IMR-90 (cell line): ENCODE data around the gene NDUFC2. TPM values are rescaled to one million over a fixed set of nuclear protein-coding genes. Genes with fewer than 3 reads are reported as not detected.
A peak's percentile ranks its signal among the peaks of the same experiment; 100 is the strongest.

Experiments
- ATAC-seq: fragments of 200-7000 bp; cut with Tn5 transposase; 2 replicates; pipeline ENCODE4 v1.9.1; 2020; ENCODE audit warnings: low read depth, mild to moderate bottlenecking, moderate library complexity
- BruUV-seq: library from RNA; stranded (reverse); fragments of 400-500 nt; replicated peaks from 2 replicates; lab custom pipeline; 2021; lab: Mats Ljungman, UMichigan
- CTCF ChIA-PET: fragments of 300-600 bp; formaldehyde crosslinking; extraction: SDS; loops from one replicate; lab custom pipeline; 2021; ENCODE audit warnings: antibody characterized with exemption; lab: Yijun Ruan, JAX
- POLR2A ChIA-PET: fragments of 300-600 bp; sonication (Branson Sonifier 250); formaldehyde crosslinking; loops from one replicate; lab custom pipeline; 2022; ENCODE audit warnings: antibody characterized with exemption; ENCODE audit not compliant: unreplicated experiment; lab: Charles Lee
- DNase-seq: peaks from one replicate; pipeline ENCODE4 v3.0.0; 2013
- H2AFZ ChIP-seq: replicated peaks from 2 replicates; pipeline ENCODE3; 2013; ENCODE audit warnings: low read length, mild to moderate bottlenecking; ENCODE audit not compliant: poor library complexity
- H2AK5ac ChIP-seq: 2 replicates; pipeline ENCODE4 v1.6.1; 2013; ENCODE audit warnings: low read depth, low read length, inconsistent platforms
- H2AK9ac ChIP-seq: replicated peaks from 2 replicates; pipeline ENCODE3; 2013; ENCODE audit warnings: mild to moderate bottlenecking, low read depth, low read length, moderate library complexity; ENCODE audit not compliant: poor library complexity
- H2BK120ac ChIP-seq: 2 replicates; pipeline ENCODE4 v1.6.1; 2013; ENCODE audit warnings: low read depth, low read length, inconsistent platforms
- H2BK15ac ChIP-seq: 3 replicates; pipeline ENCODE4 v1.6.1; 2013; ENCODE audit warnings: low read depth, low read length, inconsistent platforms
- H2BK20ac ChIP-seq: 2 replicates; pipeline ENCODE4 v1.6.1; 2013; ENCODE audit warnings: low read depth, mild to moderate bottlenecking, inconsistent platforms, low read length, moderate library complexity
- H2BK5ac ChIP-seq: 2 replicates; pipeline ENCODE4 v1.6.1; 2013; ENCODE audit warnings: mild to moderate bottlenecking, low read depth, low read length, inconsistent platforms; ENCODE audit not compliant: poor library complexity, severe bottlenecking
- H3K14ac ChIP-seq: replicated peaks from 2 replicates; pipeline ENCODE4 v1.6.1; 2013; ENCODE audit warnings: low read depth, low read length, inconsistent platforms
- H3K18ac ChIP-seq: 2 replicates; pipeline ENCODE4 v1.6.1; 2013; ENCODE audit warnings: low read depth, low read length, control low read depth
- H3K23ac ChIP-seq: 2 replicates; pipeline ENCODE4 v1.6.1; 2013; ENCODE audit warnings: low read depth, low read length, inconsistent platforms
- H3K27ac ChIP-seq: 2 replicates; pipeline ENCODE4 v1.5.1; 2013; ENCODE audit warnings: mild to moderate bottlenecking, control low read depth, low read length; ENCODE audit not compliant: insufficient read depth
- H3K27me3 ChIP-seq: 2 replicates; pipeline ENCODE4 v1.6.1; 2013; ENCODE audit warnings: low read length; ENCODE audit not compliant: control insufficient read depth, insufficient read depth
- H3K36me3 ChIP-seq: 2 replicates; pipeline ENCODE4 v1.6.1; 2013; ENCODE audit warnings: low read length, mixed read lengths; ENCODE audit not compliant: control insufficient read depth, insufficient read depth
- H3K4ac ChIP-seq: 2 replicates; pipeline ENCODE4 v1.6.1; 2013; ENCODE audit warnings: low read depth, low read length, inconsistent platforms
- H3K4me1 ChIP-seq: 2 replicates; pipeline ENCODE4 v1.6.1; 2013; ENCODE audit warnings: low read length, mixed read lengths; ENCODE audit not compliant: control insufficient read depth, insufficient read depth
- H3K4me2 ChIP-seq: 2 replicates; pipeline ENCODE4 v1.6.1; 2013; ENCODE audit warnings: low read depth, mild to moderate bottlenecking, control low read depth, low read length, moderate library complexity
- H3K4me3 ChIP-seq: 2 replicates; pipeline ENCODE4 v1.5.1; 2013; ENCODE audit warnings: low read depth, mild to moderate bottlenecking, control low read depth, low read length, moderate library complexity; ENCODE audit not compliant: insufficient read depth
- H3K56ac ChIP-seq: 2 replicates; pipeline ENCODE4 v1.6.1; 2013; ENCODE audit warnings: low read length, inconsistent platforms; ENCODE audit not compliant: insufficient read depth; ENCODE audit errors: extremely low read depth
- H3K79me1 ChIP-seq, 2 experiments: 2 replicates each; pipeline ENCODE4 v1.6.1; 2013; ENCODE audit warnings: low read length in 2 of 2, inconsistent platforms in 1 of 2, low read depth in 1 of 2
- H3K9ac ChIP-seq: 2 replicates; pipeline ENCODE4 v1.6.1; 2013; ENCODE audit warnings: low read depth, low read length, control low read depth
- H3K9me1 ChIP-seq: 2 replicates; pipeline ENCODE4 v1.6.1; 2013; ENCODE audit warnings: low read length, inconsistent platforms; ENCODE audit not compliant: insufficient read depth
- H3K9me3 ChIP-seq: 2 replicates; pipeline ENCODE4 v1.6.1; 2013; ENCODE audit warnings: low read length; ENCODE audit not compliant: control insufficient read depth, insufficient read depth
- H4K20me1 ChIP-seq: 2 replicates; pipeline ENCODE4 v1.6.1; 2013; ENCODE audit warnings: low read length, inconsistent platforms; ENCODE audit not compliant: insufficient read depth
- H4K5ac ChIP-seq: 2 replicates; pipeline ENCODE4 v1.6.1; 2013; ENCODE audit warnings: mild to moderate bottlenecking, low read depth, low read length, control low read depth
- H4K8ac ChIP-seq, 2 experiments: 2 replicates each; pipeline ENCODE4 v1.6.1; 2013; ENCODE audit warnings: low read depth in 2 of 2, low read length in 2 of 2, control low read depth in 1 of 2, inconsistent platforms in 1 of 2
- H4K91ac ChIP-seq: 2 replicates; pipeline ENCODE4 v1.6.1; 2013; ENCODE audit warnings: low read depth, low read length, inconsistent platforms; ENCODE audit not compliant: insufficient read depth
- CHD1 ChIP-seq: IDR thresholded peaks from 2 replicates; pipeline ENCODE4 v1.6.1; 2012; ENCODE audit warnings: low read depth, low read length, improper control_type of control experiment
- FOS ChIP-seq: fragments of 150-350 bp; IDR thresholded peaks from 2 replicates; pipeline ENCODE4 v1.6.1; 2016; ENCODE audit warnings: low read depth, low read length
- MAFK ChIP-seq: IDR thresholded peaks from 2 replicates; pipeline ENCODE4 v1.6.1; 2012; ENCODE audit warnings: low read depth, low read length, improper control_type of control experiment
- MXI1 ChIP-seq: IDR thresholded peaks from 2 replicates; pipeline ENCODE4 v1.6.1; 2012; ENCODE audit warnings: low read depth, mild to moderate bottlenecking, low read length, moderate library complexity, borderline replicate concordance
- POLR2A ChIP-seq: IDR thresholded peaks from 2 replicates; pipeline ENCODE4 v1.6.1; 2012; ENCODE audit warnings: mild to moderate bottlenecking, low read depth, low read length
- RCOR1 ChIP-seq: IDR thresholded peaks from 2 replicates; pipeline ENCODE4 v1.6.1; 2012; ENCODE audit warnings: mild to moderate bottlenecking, low read length, improper control_type of control experiment; ENCODE audit not compliant: insufficient replicate concordance
- SMC3 ChIP-seq: fragments of 150-350 bp; IDR thresholded peaks from 2 replicates; pipeline ENCODE4 v1.6.1; 2016; ENCODE audit warnings: low read depth, mild to moderate bottlenecking, antibody characterized with exemption, low read length, moderate library complexity
- WGBS, 2 experiments: methylation state at CpG; one replicate each; pipeline versions ENCODE4 v1.1.5 to v1.1.7; 2013; ENCODE audit warnings: missing lambda C conversion rate in 2 of 2; ENCODE audit not compliant: insufficient read length in 1 of 2; ENCODE audit errors: extremely low coverage in 2 of 2; 5-methylcytosine and 5-hydroxymethylcytosine counted together
- dilution Hi-C: fragments of 300-500 bp; cut with HindIII; formaldehyde crosslinking; loops from one replicate; pipeline ENCODE4 v1.14.3; 2018; ENCODE audit warnings: low sequenced_read_pairs; ENCODE audit not compliant: unreplicated experiment
- in situ Hi-C: fragments of 300-500 bp; cut with MboI; formaldehyde crosslinking; loops from 3 replicates; pipeline ENCODE4 v1.14.3; 2019; ENCODE audit warnings: low sequenced_read_pairs, inconsistent platforms, mixed read lengths
- intact Hi-C: fragments of 100-400 bp; cut with micrococcal nuclease; formaldehyde crosslinking; loops from 2 replicates; pipeline ENCODE4 v1.10.0; 2022
- polyA plus RNA-seq, 3 experiments: library from polyadenylated mRNA; depleted of rRNA; stranded (reverse); fragments of >200 nt; gene quantifications; 2 replicates each; pipeline ENCODE4 v1.2.3, GENCODE V29; 2012; ENCODE audit warnings: low replicate concordance in 1 of 3
- total RNA-seq: library from RNA; depleted of rRNA; stranded (reverse); fragments of >200 nt; gene quantifications from 2 replicates; pipeline ENCODE4 v1.2.3, GENCODE V29; 2012; rRNA removed
- TF ChIP-seq, protein P1 (sequence below): conservative IDR thresholded peaks from 2 replicates; pipeline ENCODE4 v1.5.1; 2012; ENCODE audit warnings: mild to moderate bottlenecking, low read depth, low read length, improper control_type of control experiment

The NDUFC2 gene
- total and polyA plus RNA-seq, 2 of the 4 experiments (the other 2 are of a cell fraction): 146 to 340 TPM

DNA sequence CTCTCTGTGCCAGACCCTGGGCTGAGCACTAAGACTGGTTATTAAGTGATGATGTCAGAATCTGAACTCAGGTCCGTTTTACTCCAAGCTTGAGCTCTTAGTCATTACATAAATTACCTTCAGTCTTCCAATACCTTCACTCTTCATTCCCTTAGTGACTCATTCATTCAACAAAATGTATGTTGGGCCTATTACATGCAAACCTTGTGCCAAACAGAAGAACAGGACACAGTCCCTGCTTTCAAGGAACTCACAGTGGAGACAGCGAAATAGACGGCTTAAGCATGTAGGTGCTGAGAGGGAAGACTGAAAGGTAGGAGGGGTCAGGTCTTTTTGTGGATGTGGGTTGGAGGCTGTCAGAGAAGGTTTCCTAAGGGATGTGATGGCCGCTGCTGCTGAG lies 59.9 kb downstream of the NDUFC2 start:
- Histone ChIP-seq H3K14ac (no peak overlapping the region), H2AK9ac (no peak overlapping the region), H3K4me3 (no peak overlapping the region), H2AK5ac (no peak overlapping the region), H3K9ac (no peak overlapping the region), H3K9me1 (peaks cover 6% of the 10 kb centered on the region), H3K23ac (no peak overlapping the region), H2BK20ac (no peak overlapping the region), H2BK5ac (no peak overlapping the region), H3K4me2 (no peak overlapping the region), H3K4ac (no peak overlapping the region), H3K4me1 (no peaks in the 10 kb centered on the region; the same call in 1 of the 2 replicates), H2BK120ac (no peak overlapping the region), H4K5ac (no peak overlapping the region), H3K27me3 (peaks cover 2% of the 10 kb centered on the region), H3K18ac (no peak overlapping the region), H3K56ac (no peak overlapping the region), H2AFZ (no peak overlapping the region), H2BK15ac (no peak overlapping the region), H3K36me3 (no peaks in the 10 kb centered on the region), H3K27ac (no peak overlapping the region), H4K20me1 (no peaks in the 10 kb centered on the region), H4K91ac (no peak overlapping the region), H4K8ac (no peak overlapping the region), H3K79me1 (no peaks in the 10 kb centered on the region), H3K9me3 (no peaks in the 10 kb centered on the region)
- ChIA-PET POLR2A (no interaction called here), CTCF (interaction anchor here (0.8 to 1.4 kb wide), 2 partner anchors 12 to 26 kb away, joined by 3 to 5 read pairs; no protein-coding TSS in a partner anchor)
- DNase-seq: peak; percentile 23
- dilution Hi-C loops (no loop called here), intact Hi-C loops (no loop called here), in situ Hi-C loops (no loop called here)
- WGBS, 2 experiments: 80% methylated on average over 2 of the region's 4 CpGs; no CpG with 5 or more reads in 1 of the 2 experiments
- no peak for TF ChIP-seq MXI1
- no peak for TF ChIP-seq FOS
- no peak for TF ChIP-seq RCOR1
- TF ChIP-seq, protein P1, sequence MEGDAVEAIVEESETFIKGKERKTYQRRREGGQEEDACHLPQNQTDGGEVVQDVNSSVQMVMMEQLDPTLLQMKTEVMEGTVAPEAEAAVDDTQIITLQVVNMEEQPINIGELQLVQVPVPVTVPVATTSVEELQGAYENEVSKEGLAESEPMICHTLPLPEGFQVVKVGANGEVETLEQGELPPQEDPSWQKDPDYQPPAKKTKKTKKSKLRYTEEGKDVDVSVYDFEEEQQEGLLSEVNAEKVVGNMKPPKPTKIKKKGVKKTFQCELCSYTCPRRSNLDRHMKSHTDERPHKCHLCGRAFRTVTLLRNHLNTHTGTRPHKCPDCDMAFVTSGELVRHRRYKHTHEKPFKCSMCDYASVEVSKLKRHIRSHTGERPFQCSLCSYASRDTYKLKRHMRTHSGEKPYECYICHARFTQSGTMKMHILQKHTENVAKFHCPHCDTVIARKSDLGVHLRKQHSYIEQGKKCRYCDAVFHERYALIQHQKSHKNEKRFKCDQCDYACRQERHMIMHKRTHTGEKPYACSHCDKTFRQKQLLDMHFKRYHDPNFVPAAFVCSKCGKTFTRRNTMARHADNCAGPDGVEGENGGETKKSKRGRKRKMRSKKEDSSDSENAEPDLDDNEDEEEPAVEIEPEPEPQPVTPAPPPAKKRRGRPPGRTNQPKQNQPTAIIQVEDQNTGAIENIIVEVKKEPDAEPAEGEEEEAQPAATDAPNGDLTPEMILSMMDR: no peak
- no peak for TF ChIP-seq MAFK
- no peak for TF ChIP-seq SMC3
- no peak for TF ChIP-seq CHD1
- no peak for TF ChIP-seq POLR2A
- no peak for ATAC-seq
- BruUV-seq: no TSS peak

Other genes with a start within 250 kb of the NDUFC2 start
- 44.4 and 52.5 TPM in 2 replicates for gene INTS4, start 85.2 kb downstream of the NDUFC2 start, total RNA-seq
- gene INTS4, start 85.2 kb downstream of the NDUFC2 start, polyA plus RNA-seq (2012; rRNA removed): 23.4 and 24.0 TPM in 2 replicates
- gene KCTD14, start 56.6 kb downstream of the NDUFC2 start, total RNA-seq: 0.83 and 0.90 TPM in 2 replicates
- gene KCTD14, start 56.6 kb downstream of the NDUFC2 start, polyA plus RNA-seq (2012; rRNA removed): 0.97 and 1.3 TPM in 2 replicates
- not detected in 2 replicates for gene THRSP, start 16.0 kb downstream of the NDUFC2 start, total RNA-seq
- not detected in 2 replicates for gene THRSP, start 16.0 kb downstream of the NDUFC2 start, polyA plus RNA-seq (2012; rRNA removed)
- 27.8 and 53.0 TPM in 2 replicates for gene ALG8, start 59.8 kb upstream of the NDUFC2 start, total RNA-seq
- gene ALG8, start 59.8 kb upstream of the NDUFC2 start, polyA plus RNA-seq (2012; rRNA removed): 28.2 and 31.8 TPM in 2 replicates
- 12.2 and 12.5 TPM in 2 replicates for gene KCTD21, start 108.8 kb upstream of the NDUFC2 start, total RNA-seq
- gene KCTD21, start 108.8 kb upstream of the NDUFC2 start, polyA plus RNA-seq (2012; rRNA removed): 12.2 TPM in 2 replicates
- gene USP35, start 109.1 kb upstream of the NDUFC2 start, total RNA-seq: 2.2 and 2.7 TPM in 2 replicates
- 10.4 and 11.3 TPM in 2 replicates for gene USP35, start 109.1 kb upstream of the NDUFC2 start, polyA plus RNA-seq (2012; rRNA removed)